SU-DHL-6 (cell line): Measurements from ENCODE around the gene DLL1.

Experiments used
- H2AFZ ChIP-seq: fragments of 200-600 bp; sonication (generic); 2 replicates; pipeline ENCODE4 v1.6.1; 2014; ENCODE audit warnings: low read depth, mild to moderate bottlenecking, moderate library complexity, mixed read lengths, antibody characterized with exemption, low read length; ENCODE audit not compliant: severe bottlenecking
- H3F3A ChIP-seq: fragments of 200-600 bp; shearing (Covaris generic); 2 replicates; pipeline ENCODE4 v1.6.0; 2016; ENCODE audit warnings: antibody characterized with exemption, mild to moderate bottlenecking; ENCODE audit not compliant: insufficient read depth
- H3K27ac ChIP-seq: fragments of 200-600 bp; sonication (generic); 2 replicates; pipeline ENCODE4 v1.5.1; 2016; ENCODE audit warnings: low read depth, mild to moderate bottlenecking, low read length, moderate library complexity, mixed read lengths
- H3K27me3 ChIP-seq: fragments of 200-600 bp; sonication (generic), shearing (Covaris generic); 2 replicates; pipeline ENCODE4 v1.6.0; 2014; ENCODE audit warnings: mild to moderate bottlenecking, low read length
- H3K36me3 ChIP-seq: fragments of 200-600 bp; sonication (generic); 2 replicates; pipeline ENCODE4 v1.6.1; 2014; ENCODE audit warnings: mild to moderate bottlenecking, low read length, mixed read lengths
- H3K4me2 ChIP-seq: fragments of 300-600, 200-600 bp; shearing (Covaris generic), sonication (generic); 2 replicates; pipeline ENCODE4 v1.6.0; 2014; ENCODE audit warnings: low read length, low read depth, mild to moderate bottlenecking; ENCODE audit not compliant: poor library complexity, severe bottlenecking
- H3K4me3 ChIP-seq: fragments of 200-600 bp; sonication (generic); 2 replicates; pipeline ENCODE4 v1.5.1; 2014; ENCODE audit warnings: antibody characterized with exemption, low read length, mild to moderate bottlenecking, mixed read lengths; ENCODE audit not compliant: insufficient read depth, poor library complexity, severe bottlenecking
- H3K79me2 ChIP-seq: fragments of 200-600 bp; sonication (generic); 2 replicates; pipeline ENCODE4 v1.6.1; 2014; ENCODE audit warnings: mild to moderate bottlenecking, low read length, moderate library complexity; ENCODE audit not compliant: insufficient read depth
- H3K9ac ChIP-seq: fragments of 200-600 bp; sonication (generic); 2 replicates; pipeline ENCODE4 v1.7.0; 2014; ENCODE audit warnings: mild to moderate bottlenecking, low read length
- H3K9me2 ChIP-seq: fragments of 200-600 bp; sonication (generic); replicated peaks from 2 replicates; pipeline ENCODE4 v1.6.1; 2014; ENCODE audit warnings: low read length; ENCODE audit not compliant: insufficient read depth
- H3K9me3 ChIP-seq: fragments of 200-600 bp; sonication (generic); 2 replicates; pipeline ENCODE4 v1.6.1; 2014; ENCODE audit warnings: low read length, mixed read lengths; ENCODE audit not compliant: insufficient read depth
- H4K20me1 ChIP-seq: fragments of 200-600 bp; sonication (generic); 2 replicates; pipeline ENCODE4 v1.6.1; 2014; ENCODE audit warnings: low read depth, mild to moderate bottlenecking, antibody characterized with exemption, low read length, moderate library complexity, mixed read lengths
- CTCF ChIP-seq: fragments of 200-600 bp; sonication (generic); IDR thresholded peaks from one replicate; pipeline ENCODE4 v1.5.1; 2017; ENCODE audit warnings: antibody characterized with exemption, mild to moderate bottlenecking, low read length, moderate library complexity; ENCODE audit not compliant: insufficient read depth, poor library complexity, severe bottlenecking
- EZH2phosphoT487 ChIP-seq: fragments of 200-600 bp; sonication (generic), shearing (Covaris generic); conservative IDR thresholded peaks from 2 replicates; pipeline ENCODE4 v1.6.1; 2018; ENCODE audit warnings: mild to moderate bottlenecking, antibody characterized with exemption, low read length, moderate library complexity, mixed read lengths

The DLL1 gene

DNA sequence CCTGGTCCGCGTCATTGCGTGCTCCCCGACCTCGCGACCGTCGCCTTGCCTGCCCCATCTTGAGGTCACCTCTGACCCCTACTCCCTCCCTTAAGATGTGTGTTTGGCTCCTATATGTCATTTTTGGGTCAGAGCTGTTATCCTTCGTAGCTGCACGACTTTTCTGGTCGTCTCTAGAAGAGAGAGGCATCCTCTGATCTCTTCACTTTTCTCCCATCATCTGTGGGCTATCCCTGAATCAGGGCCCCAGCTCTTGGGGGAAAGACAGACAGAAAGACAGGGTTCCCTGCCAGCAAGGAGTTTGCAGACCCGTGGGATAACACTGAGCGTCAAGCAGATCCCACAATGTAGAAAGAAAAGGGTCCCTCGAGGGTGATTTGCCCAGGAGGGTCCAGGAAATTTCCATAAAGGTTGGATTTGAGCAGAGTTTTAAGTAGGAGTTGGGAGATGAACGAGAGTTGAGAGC, 16.2 kb upstream of the DLL1 start:
- Histone ChIP-seq H3K9ac (peak overlapping the region; percentile 91), H3K79me2 (peaks cover 49% of the 10 kb centered on the region), H3K27ac (no peak overlapping the region)

DNA sequence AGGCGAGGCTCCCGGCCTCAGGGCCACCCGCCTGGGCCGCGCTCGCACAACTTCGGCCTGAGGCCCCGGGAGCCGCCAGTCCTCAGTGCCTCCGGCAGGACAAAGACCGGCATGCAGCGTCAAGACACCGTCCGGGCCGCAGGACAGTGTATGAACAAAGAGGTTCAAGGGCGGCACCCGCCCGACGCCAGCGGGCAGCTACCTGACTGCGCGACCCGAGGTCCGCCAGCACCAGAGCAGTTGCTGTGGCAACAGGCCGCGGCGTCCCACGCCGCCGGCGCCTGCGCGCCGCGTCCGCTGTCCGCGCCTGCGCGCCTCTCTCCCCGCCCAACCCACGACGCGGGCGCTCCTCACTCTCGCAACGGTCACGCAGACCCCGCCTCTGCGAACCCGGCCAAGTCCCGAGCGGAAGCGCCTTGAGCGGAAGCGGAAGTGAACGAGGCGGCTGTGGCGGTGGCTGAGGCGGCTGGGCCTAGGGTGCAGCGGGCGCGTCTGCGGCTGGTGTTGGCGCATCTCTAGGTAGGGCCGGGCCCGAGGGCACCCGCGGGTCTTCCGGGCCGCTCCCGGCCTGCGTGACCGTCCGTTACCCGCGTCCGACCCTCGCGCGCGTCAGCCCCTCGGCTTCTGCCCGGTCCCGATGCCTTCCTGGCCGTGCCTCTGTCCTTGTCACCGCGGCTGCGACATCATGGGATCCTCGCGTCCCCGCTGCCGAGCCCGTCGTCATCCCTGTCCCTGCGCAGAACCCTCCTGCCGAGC, 15.6 kb upstream of the DLL1 start, which contains the start of gene FAM120B:
Gene FAM120B, plus strand, starts transcription at position 435 of the 756 bp plus-strand sequence. CDS start 10,633 bp downstream, outside the sequence.
- TF ChIP-seq EZH2phosphoT487 (no peak), CTCF (no peak)
- peak within 1 kb of the TSS; percentile 96 for H2AFZ ChIP-seq
- H4K20me1 ChIP-seq = peaks cover 6% of the 10 kb centered on the region; the same call in 1 of the 2 replicates
- H3K9me2 ChIP-seq = no peaks in the 10 kb centered on the region
- H3K36me3 ChIP-seq = 0 out of 2 replicates have a peak, but pooled peaks cover 3% of the 10 kb centered on the region
- H3K9me3 ChIP-seq = peaks cover under 1% of the 10 kb centered on the region; the same call in 1 of the 2 replicates
- peak within 1 kb of the TSS; percentile 91 for H3K9ac ChIP-seq
- no peak within 1 kb of the TSS for H3K27ac ChIP-seq
- H3F3A ChIP-seq = no peaks in the 10 kb centered on the region
- peaks cover 46% of the 10 kb centered on the region for H3K79me2 ChIP-seq
- H3K27me3 ChIP-seq = no peaks in the 10 kb centered on the region
- H3K4me2 ChIP-seq = peak within 1 kb of the TSS; percentile 92
- H3K4me3 ChIP-seq = peak within 1 kb of the TSS; percentile 77

More for the DNA sequence above, 16.2 kb upstream of the DLL1 start:
- 0 out of 2 replicates have a peak, but pooled peaks cover 3% of the 10 kb centered on the region for H3K36me3 ChIP-seq
- H2AFZ ChIP-seq = peak overlapping the region; percentile 96
- peak overlapping the region; percentile 92 for H3K4me2 ChIP-seq
- H3K9me3 ChIP-seq = no peaks in the 10 kb centered on the region
- H3K27me3 ChIP-seq = no peaks in the 10 kb centered on the region
- TF ChIP-seq CTCF (no peak), EZH2phosphoT487 (no peak)
- peak overlapping the region; percentile 77 for H3K4me3 ChIP-seq
- no peaks in the 10 kb centered on the region for H3K9me2 ChIP-seq
- H3F3A ChIP-seq = no peaks in the 10 kb centered on the region
- H4K20me1 ChIP-seq = peaks cover 8% of the 10 kb centered on the region; the same call in 1 of the 2 replicates

- Histone ChIP-seq H3K4me2 (peak overlapping the region; percentile 92), H3K4me3 (peak overlapping the region; percentile 77), H3K9ac (peak overlapping the region; percentile 91), H3F3A (no peaks in the 10 kb centered on the region), H3K9me2 (no peaks in the 10 kb centered on the region), H2AFZ (peak overlapping the region; percentile 96), H3K36me3 (0 out of 2 replicates have a peak, but pooled peaks cover 3% of the 10 kb centered on the region), H3K9me3 (peaks cover 7% of the 10 kb centered on the region; the same call in 1 of the 2 replicates), H3K79me2 (peaks cover 39% of the 10 kb centered on the region), H3K27me3 (no peaks in the 10 kb centered on the region), H3K27ac (no peak overlapping the region), H4K20me1 (peaks cover 5% of the 10 kb centered on the region; the same call in 1 of the 2 replicates)
- TF ChIP-seq EZH2phosphoT487 (no peak), CTCF (no peak)
Measured at GRCh38 chr6:170305805-170306323, 15.0 kb upstream of the DLL1 start.
